ENCODE data around the gene KIRREL3.

DNA sequence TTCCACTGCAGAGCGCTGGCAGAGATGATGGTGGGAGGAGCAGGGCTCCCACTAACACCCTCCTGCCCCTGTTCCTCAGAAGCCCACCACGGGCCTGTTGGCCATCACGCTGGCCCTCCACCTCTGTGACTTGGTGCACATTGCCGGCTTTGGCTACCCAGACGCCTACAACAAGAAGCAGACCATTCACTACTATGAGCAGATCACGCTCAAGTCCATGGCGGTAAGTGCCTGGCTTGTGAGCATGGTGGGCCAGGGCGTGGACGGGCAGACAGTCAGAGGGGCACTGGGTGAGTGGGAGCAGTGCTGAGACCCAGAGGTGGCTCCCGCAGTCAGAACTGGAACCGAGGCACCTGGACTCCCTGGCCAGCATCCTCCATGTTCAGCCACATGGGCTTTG lies 587.1 kb downstream of the KIRREL3 start:
- TF ChIP-seq, protein P1, sequence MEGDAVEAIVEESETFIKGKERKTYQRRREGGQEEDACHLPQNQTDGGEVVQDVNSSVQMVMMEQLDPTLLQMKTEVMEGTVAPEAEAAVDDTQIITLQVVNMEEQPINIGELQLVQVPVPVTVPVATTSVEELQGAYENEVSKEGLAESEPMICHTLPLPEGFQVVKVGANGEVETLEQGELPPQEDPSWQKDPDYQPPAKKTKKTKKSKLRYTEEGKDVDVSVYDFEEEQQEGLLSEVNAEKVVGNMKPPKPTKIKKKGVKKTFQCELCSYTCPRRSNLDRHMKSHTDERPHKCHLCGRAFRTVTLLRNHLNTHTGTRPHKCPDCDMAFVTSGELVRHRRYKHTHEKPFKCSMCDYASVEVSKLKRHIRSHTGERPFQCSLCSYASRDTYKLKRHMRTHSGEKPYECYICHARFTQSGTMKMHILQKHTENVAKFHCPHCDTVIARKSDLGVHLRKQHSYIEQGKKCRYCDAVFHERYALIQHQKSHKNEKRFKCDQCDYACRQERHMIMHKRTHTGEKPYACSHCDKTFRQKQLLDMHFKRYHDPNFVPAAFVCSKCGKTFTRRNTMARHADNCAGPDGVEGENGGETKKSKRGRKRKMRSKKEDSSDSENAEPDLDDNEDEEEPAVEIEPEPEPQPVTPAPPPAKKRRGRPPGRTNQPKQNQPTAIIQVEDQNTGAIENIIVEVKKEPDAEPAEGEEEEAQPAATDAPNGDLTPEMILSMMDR (optimal IDR thresholded peaks at IDR 0.05 in 1 of 3, IDR thresholded peaks at IDR 0.05 in 1 of 3, conservative IDR thresholded peaks at IDR 0.05 in 1 of 3; ENCODE audit: extremely low read depth in 1 of 3, insufficient read depth in 2 of 3, low read length in 3 of 3), result no peak
- TF ChIP-seq EZH2 (IDR thresholded peaks at IDR 0.05; ENCODE audit: low read length), result no peak
